ENCODE results near the gene AGPAT4. TPM values are rescaled to one million over a fixed set of nuclear protein-coding genes. Genes with fewer than 3 reads are reported as not detected.

AGPAT4 gene
- total and polyA plus RNA-seq, 2 donors (not counting 1 experiment from before 2014, with no cell fraction given), result 4.4 to 6.1 TPM

GRCh38 chr6:161290751-161291150 is 16.9 kb upstream of the AGPAT4 start:
- TF ChIP-seq EZH2 (IDR thresholded peaks at IDR 0.05; ENCODE audit: borderline replicate concordance, insufficient read depth, low read depth, low read length, poor library complexity, severe bottlenecking), result no peak
- ATAC-seq (ENCODE audit: low read depth), result no peak
- Mint-ChIP-seq H3K4me3 (no peak overlapping the region), H3K27me3 (peaks cover 15% of the 10 kb centered on the region), H3K27ac (no peak overlapping the region), H3K4me1 (no peaks in the 10 kb centered on the region), H3K9me3 (ENCODE audit: insufficient read depth) (no peaks in the 10 kb centered on the region)
- no peak overlapping the region for H3K4me3 ChIP-seq (ENCODE audit: control extremely low read depth in 1 of 5, extremely low read depth in 1 of 5, insufficient read depth in 1 of 5, low read depth in 2 of 5, low read length in 4 of 5)
- H3K36me3 ChIP-seq (replicated peaks in 1 of 2; ENCODE audit: control extremely low read depth in 1 of 2, control insufficient read depth in 1 of 2, extremely low read depth in 1 of 2, insufficient read depth in 2 of 2, low read length in 1 of 2), result no peaks in the 10 kb centered on the region
- no peak overlapping the region for H3K27ac ChIP-seq (ENCODE audit: low read length in 2 of 2)
- H4K20me1 ChIP-seq (ENCODE audit: control insufficient read depth, insufficient read depth, low read length, poor library complexity, severe bottlenecking), result no peaks in the 10 kb centered on the region
- intact Hi-C loops (cut with micrococcal nuclease), result no loop called here
- no peak overlapping the region for H3K4me2 ChIP-seq (replicated peaks; ENCODE audit: low read depth, low read length, poor library complexity, severe bottlenecking)
- H3K4me1 ChIP-seq (ENCODE audit: control insufficient read depth in 2 of 2, insufficient read depth in 2 of 2, low read length in 2 of 2), result no peaks in the 10 kb centered on the region
- no peak overlapping the region for H2AFZ ChIP-seq (ENCODE audit: insufficient read depth, low read depth, low read length, poor library complexity, severe bottlenecking)
- H3K79me2 ChIP-seq (ENCODE audit: control insufficient read depth, insufficient read depth, low read length), result no peaks in the 10 kb centered on the region
- no peak overlapping the region for H3K9ac ChIP-seq (ENCODE audit: low read length)
- no peaks in the 10 kb centered on the region for H3K27me3 ChIP-seq (replicated peaks in 1 of 4; ENCODE audit: control extremely low read depth in 1 of 4, control insufficient read depth in 3 of 4, insufficient read depth in 4 of 4, low read length in 3 of 4)
- ChIA-PET POLR2A (no interaction called here), CTCF (no interaction called here)
- no peak for DNase-seq
- H3K9me3 ChIP-seq (ENCODE audit: control extremely low read depth in 1 of 3, control insufficient read depth in 2 of 3, insufficient read depth in 1 of 3, low read length in 2 of 3), result peaks cover 0 to 6% (median 0%) of the 10 kb centered on the region in 3 donors
- 59% methylated on average over 2 of the region's 3 CpGs for WGBS (ENCODE audit: insufficient coverage)

GRCh38 chr6:161284653-161285052 is 10.8 kb upstream of the AGPAT4 start:
- CTCF ChIA-PET, result no interaction called here
- H3K9me3 ChIP-seq (ENCODE audit: control extremely low read depth in 1 of 3, control insufficient read depth in 2 of 3, insufficient read depth in 1 of 3, low read length in 2 of 3), result peaks cover 0 to 4% (median 2%) of the 10 kb centered on the region in 3 donors
- no peak overlapping the region for H3K9ac ChIP-seq (ENCODE audit: low read length)
- peaks cover 9% of the 10 kb centered on the region for H3K9me3 Mint-ChIP-seq (ENCODE audit: insufficient read depth)
- H3K4me2 ChIP-seq (replicated peaks; ENCODE audit: low read depth, low read length, poor library complexity, severe bottlenecking), result no peak overlapping the region
- no peak for TF ChIP-seq CTCF (IDR thresholded peaks at IDR 0.05)
- no peak overlapping the region for H3K4me3 Mint-ChIP-seq
- WGBS (ENCODE audit: insufficient coverage), result no CpG with 5 or more reads among the region's 5 CpGs
- no peaks in the 10 kb centered on the region for H3K4me1 Mint-ChIP-seq
- no peaks in the 10 kb centered on the region for H3K79me2 ChIP-seq (ENCODE audit: control insufficient read depth, insufficient read depth, low read length)
- H3K27me3 ChIP-seq (replicated peaks in 1 of 4; ENCODE audit: control extremely low read depth in 1 of 4, control insufficient read depth in 3 of 4, insufficient read depth in 4 of 4, low read length in 3 of 4), result peaks cover 0 to 3% (median 0%) of the 10 kb centered on the region in 4 experiments
- H3K27ac ChIP-seq (ENCODE audit: low read length in 2 of 2), result no peak overlapping the region
- H3K36me3 ChIP-seq (replicated peaks in 1 of 2; ENCODE audit: control extremely low read depth in 1 of 2, control insufficient read depth in 1 of 2, extremely low read depth in 1 of 2, insufficient read depth in 2 of 2, low read length in 1 of 2), result no peaks in the 10 kb centered on the region
- intact Hi-C loops (cut with micrococcal nuclease), result no loop called here
- no peaks in the 10 kb centered on the region for H3K4me1 ChIP-seq (ENCODE audit: control insufficient read depth in 2 of 2, insufficient read depth in 2 of 2, low read length in 2 of 2)
- DNase-seq (no peak), ATAC-seq (ENCODE audit: low read depth) (no peak)
- H4K20me1 ChIP-seq (ENCODE audit: control insufficient read depth, insufficient read depth, low read length, poor library complexity, severe bottlenecking), result no peaks in the 10 kb centered on the region
- POLR2A ChIA-PET, result no interaction called here
- H3K4me3 ChIP-seq (ENCODE audit: control extremely low read depth in 1 of 5, extremely low read depth in 1 of 5, insufficient read depth in 1 of 5, low read depth in 2 of 5, low read length in 4 of 5), result no peak overlapping the region
- no peak overlapping the region for H2AFZ ChIP-seq (ENCODE audit: insufficient read depth, low read depth, low read length, poor library complexity, severe bottlenecking)
- H3K27me3 Mint-ChIP-seq, result peaks cover 40% of the 10 kb centered on the region
- H3K27ac Mint-ChIP-seq, result no peak overlapping the region

All from B cell (primary cell).